ENCODE data around the gene ZNF503.

Gene ZNF503

DNA sequence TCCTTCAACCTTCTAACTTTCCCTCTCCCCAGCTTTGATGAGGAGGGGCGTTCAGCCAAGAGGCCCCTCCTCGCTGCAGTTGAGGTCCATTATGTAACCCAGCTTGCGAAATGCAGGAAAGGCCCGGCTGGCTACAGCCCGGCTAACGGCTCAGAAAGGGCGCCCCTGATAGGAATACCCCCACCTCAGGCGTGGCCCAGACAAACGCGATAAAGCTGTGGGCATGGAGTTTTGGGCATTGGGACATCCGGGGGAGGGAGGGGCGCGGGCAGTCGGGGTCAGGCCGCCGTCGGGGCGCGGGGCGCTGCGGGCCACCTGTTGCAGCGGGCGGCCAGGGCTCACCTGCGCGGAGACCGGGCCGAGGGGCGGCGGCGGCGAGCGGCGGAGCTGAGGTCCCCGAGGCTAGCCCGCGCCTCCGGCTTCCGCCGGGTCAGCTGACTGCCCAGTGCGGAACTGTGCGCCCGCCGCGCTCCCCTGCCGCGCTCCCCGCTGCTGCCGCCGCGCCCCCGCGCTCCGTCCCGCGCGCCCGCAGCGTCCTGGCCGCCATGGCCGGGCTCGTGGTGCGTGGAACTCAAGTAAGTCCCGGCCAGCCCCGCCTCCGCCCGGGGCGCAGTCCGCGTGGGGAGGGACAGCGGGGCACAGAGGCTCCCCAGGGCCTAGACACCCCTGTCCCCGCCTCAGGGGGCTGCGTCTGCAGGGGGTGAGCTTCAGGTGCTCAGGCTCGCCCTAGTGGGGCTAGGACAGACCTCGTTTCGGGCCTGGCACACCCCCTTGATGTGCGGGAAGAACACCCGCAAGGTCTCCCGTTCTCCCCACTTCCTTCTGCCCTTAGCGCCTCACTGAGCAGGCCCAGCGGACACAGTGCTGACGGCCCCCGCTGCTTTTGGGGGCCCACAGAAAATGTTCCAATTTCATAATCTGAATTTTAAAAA is 29.9 kb upstream of the ZNF503 start, which contains the start of gene LRMDA:
LRMDA (plus strand) TSS at position 445 of the 932 bp plus-strand sequence.
- DNase-seq = no peak

DNA sequence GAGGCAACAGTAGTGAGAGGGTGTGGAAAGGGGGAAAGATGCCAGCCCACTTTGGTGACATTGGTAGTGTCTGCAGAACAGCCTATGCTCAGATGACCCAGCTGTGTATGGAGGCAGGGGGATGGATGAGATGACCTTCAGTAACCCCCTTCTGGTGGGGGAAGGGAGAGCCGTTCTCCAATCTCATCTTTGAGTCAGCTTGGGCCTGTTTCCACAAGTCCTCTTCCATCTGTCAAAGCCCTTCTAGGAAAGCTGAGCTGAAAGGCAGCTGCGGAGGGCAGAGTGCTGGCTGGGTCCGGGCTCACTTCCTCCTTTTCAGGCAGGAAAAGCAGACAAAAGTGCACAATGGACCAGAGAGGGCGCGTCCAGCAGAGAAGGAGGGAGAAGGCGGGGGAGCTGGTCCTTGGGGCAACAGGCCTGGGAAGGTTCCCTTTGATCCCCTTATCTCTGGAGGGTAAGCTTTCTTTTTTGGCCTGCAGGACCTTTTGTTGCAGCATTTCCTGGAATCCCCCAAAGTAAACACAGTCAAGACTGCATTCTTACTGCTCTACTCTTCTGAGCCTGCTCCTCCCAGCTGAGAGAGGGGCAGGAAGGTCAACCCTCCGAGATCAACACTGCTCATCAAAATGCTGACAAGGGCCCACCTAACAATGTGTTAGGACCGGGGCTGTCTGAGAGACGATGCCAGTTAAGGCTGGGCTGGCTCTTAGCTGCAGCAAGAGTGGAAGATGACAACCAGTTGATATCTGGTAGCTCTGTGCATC is 28.6 kb upstream of the ZNF503 start:
- DNase-seq = peak; percentile 84

DNA sequence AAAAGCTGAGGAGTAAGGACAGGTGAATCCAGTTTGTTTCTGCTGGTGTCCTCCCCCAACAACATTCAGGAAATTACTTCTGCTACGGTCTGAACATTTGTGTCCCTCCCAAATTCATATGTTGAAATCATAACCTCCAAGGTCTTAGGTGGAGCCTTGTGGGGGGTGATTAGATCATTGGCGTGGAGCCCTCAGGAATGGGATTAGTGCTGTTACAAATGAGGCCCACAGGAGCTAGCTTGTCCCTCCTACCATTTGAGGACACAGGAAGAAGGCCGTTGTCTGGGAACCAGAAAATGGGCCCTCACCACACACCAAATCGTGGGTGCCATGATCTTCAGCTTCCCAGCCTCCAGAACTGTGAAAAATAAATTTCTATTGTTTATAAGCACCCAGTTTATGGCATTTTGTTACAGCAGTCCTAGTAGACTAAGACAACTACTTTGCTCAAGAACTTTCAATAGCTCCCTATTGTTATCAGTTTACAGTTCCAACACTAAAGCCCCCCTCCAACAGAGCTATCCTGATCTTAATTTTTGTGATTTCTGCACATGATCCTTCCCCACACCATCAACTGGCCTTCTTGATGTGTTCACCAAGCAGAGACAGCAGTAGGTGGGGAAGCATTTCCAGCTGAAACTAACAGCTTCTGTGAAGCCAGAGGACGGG is 27.7 kb upstream of the ZNF503 start:
- no peak for DNase-seq

DNA sequence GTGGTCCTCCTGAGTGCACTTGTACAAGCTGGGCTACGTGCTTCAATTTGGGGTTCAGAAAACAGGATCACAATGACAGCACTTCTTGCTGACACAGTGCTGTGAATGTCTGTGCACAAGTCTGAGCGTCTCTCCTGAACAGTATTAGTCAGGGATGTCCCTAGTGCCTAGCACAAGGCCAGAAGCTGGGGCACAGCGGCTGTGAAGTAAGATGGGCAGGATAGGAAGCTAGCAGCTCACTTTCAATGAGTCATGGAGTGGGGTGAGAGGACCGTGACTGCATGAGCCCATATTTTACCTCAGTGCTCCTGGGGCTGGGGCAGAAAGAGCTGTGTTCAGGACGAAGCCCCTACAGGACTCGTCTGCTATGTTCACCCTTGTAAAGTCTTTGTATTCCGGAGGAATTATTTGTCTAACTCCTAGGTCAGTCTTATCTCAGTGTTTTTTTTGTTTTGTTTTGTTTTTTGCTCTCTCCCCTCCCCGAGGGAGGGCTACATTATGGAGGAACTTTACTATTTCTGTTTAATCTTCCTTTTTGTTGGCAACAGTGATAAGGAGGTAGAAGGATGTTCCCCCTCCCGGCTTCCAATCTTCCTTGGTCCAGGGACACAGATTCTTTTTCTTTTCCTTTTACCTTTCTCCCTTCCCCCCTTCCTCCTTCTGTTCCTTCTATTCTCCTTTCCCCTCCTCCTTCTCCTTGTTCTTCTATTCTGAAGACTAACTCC is 27.0 kb upstream of the ZNF503 start:
- no peak for DNase-seq

DNA sequence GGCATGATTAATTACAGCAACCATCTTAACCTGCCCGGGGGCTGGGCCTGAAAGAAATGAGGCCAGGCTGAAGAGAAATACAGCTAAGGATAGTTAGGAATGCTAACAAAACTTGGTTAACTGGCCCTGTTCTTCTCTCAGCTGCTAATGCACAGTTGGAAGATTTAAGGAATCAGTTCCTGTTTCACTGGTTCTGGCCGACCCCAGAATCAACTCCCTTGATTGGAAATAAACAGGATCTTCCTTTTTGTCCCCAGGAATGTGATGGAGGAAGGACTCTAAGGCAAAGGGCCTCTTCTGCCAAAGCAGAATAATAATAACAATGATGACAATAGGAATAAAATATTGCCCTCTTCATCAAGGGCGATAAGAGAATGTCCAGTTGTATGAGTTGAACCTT is 26.4 kb upstream of the ZNF503 start:
- no peak for DNase-seq

DNA sequence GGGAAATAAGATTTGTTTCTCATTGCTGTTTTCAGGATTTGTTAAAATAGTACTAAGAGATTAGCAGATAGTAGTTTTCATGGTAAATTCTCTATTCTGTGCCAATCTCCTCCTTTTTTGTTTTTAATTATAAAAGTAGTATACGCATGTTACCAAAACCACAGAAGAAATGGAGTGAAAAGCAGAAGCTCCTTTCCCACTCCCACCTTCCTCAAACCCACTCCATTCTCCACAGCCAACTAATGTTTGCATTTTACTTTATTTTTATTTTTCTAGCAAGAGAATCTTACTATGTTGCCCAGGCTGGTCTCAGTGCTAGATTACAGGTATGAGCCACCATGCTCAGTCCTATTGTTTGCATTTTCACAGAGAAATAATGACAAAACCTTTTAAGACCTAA is 25.3 kb upstream of the ZNF503 start:
- DNase-seq = no peak

DNA sequence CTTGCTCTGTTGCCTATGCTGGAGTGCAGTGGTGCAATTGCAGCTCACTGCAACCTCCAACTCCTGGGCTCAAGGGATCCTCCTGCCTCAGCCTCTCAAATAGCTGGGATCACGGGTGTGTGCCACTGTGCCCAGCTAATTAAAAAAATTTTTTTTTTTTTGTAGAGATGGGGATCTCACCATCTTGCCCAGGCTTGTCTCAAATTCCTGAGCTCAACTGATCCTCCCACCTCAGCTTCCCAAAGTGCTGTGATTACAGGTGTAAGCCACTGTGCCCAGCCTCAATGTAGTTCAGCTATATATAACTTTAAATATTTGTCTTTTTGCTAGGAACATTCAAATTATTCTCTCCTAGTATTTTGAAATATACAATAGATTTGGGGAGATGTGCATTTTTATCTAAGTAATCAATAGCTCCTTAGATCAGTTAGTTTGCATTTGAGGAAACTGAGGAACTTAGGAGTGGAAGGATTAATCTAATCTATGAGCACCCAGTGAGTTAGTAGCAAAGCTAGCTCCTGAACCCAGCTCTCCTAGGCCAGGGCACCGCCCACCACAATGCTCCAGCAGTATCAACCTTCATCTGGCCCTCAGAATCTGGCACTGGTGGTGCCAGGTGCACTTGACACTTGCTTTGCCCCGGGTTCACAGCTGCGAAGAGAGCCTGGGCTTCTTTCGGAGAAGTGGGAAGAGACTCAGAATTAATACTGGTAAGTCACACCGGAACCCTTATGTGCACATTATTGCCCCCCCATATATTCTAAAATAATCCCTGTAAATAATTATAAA is 23.9 kb upstream of the ZNF503 start:
- DNase-seq = no peak

DNA sequence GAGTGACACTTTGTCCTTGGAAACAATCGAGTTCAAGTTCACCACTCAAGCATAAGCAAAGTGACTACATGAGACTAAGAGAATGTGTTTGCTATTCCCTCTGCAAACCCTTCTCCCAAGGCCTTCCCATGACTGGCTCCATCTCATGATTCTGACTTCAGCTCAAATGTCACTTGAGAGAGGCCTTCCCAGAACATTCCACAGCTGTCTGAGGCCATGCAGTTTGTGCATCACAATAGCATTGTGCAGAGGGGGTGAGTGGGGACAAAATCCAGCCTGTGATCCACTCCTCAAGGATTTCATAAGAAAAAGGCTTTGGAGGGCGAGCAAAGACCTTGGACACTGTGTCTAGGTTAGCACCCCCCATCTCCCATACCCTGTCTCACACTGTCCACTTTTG is 23.0 kb upstream of the ZNF503 start:
- DNase-seq = no peak

DNA sequence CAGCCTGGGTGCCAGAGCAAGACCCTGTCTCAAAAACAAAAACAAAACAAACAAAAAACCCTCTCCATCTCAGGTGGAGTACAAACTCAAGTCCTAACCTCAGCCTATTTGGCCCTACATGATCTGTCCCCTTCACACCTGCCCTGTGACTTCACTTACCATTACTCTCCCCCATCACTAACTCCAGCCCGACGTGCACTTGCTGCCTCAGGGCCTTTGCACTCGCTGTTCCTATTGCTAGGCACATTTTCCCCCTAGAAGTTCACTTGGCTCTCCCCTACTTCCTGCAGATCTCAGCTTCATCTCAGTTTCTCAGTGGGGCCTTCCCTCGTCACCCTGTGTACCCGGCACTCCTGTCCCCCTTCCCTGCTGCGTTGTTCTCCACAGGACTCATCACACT is 21.3 kb upstream of the ZNF503 start:
- DNase-seq = no peak

DNA sequence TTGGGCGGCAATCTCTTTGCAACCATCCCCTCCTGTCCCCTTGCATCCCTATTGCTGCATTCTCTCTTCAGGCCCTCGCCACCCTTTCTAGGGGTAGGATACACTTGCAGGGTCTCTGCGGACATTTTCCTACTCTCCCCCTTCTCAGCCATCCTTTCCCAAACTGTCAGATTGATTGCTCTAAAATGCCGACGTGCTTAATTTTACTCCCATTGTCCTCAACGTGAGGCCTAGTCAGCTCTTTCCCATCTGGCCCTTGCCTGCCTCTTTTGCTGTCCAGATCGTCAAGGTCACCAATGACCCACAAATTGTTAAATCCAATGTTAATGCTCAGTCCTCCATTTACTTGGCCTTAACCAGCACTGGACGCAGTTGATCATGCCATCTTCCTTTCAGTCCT is 17.1 kb upstream of the ZNF503 start:
- no peak for DNase-seq

DNA sequence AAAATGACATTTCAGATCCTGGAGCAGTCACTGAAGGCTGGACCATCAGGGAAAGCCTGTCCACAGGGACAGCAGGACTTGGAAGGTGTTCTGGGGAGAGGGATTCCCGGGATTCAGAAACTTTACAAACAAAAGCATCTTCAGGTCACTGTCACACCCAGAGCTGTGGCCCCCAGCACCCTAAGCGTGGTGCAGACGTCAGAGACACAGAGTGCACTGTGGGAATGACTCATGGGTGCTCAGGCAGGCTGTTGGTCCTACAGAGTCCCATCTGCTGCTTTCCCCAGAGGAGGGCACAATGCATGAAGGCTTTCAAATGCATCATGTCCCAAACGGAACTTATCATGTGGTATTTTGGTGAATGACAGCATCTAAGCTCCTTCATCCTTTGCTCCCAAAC is 16.7 kb upstream of the ZNF503 start:
- DNase-seq = no peak

DNA sequence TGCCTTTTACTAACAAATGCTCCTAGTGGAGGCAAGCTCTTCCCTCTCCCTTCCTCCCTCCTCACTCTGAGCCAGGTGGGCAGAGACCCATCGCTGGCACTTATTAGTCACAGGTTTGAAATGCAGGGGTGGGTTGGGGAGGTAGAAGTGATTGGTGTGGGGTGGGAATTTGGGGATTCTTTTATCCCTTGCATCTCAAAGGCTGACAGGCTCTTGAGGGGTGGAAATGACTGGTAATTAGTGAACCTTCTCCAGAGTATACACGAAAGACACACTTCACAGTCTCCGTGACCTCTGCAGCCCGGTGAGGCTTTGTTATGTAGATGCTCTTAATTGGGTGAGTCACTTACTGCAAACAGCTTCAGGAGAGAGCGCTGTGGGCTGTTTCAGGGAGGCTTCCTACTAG is 16.0 kb upstream of the ZNF503 start:
- DNase-seq = no peak

DNA sequence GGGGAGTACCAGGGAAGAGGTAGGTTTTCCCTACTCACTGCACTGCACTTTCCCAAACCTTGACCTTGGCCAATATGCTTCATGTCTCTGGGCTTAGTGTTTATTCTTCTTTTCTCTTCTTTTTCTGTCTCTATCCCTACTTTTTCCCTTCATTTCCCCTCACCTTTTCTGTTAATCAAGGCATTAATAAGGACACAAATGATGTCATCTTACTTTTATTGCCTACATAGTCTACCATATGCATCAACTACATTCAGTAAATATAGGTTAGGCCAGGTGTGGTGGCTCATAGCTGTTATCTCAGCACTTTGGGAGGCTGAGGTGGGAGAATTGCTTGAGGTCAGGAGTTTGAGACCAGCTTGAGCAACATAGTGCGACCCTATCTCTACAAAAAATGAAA is 13.0 kb upstream of the ZNF503 start:
- DNase-seq = no peak

DNA sequence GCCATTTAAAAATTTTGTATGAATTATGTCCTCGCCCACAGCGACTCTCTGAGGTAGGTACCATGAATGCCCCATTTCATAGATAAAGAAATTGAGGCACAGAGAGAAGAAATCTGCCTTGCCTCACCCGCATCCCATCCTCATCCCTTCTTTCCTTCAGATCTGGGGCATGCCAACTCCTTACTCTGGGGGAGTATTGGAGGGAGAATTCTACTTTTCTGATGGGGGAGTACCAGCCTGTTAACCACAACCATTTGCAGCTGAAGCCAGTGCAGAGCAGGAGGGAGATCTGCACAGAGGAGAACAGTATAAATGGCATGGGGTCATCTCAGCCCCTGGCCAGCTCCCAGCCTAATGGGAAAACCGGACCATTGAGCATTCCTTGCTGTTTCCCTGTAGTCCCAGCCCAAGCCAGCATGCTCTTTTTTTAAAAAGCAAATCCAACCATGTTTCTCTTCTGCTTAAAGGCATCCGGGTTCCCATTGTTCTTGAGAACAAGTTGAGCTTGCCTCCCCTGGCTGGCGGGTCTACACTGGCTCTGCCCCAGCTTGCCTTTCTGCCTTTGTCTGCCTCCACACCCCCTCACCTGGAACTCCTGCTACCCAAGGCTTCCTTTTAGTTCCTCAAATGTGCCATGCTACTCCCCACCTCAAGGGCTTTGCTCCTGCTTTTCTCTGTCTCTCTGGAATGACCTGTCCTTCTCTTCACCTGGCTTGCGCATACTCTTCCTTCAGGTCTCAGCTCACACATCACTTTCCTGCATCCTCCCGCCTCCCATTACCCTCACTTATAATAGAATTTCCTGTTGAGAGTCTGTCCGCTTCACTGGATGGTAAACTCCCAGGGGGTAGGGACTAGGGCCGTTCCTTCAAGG is 8.8 kb upstream of the ZNF503 start:
- no peak for DNase-seq

DNA sequence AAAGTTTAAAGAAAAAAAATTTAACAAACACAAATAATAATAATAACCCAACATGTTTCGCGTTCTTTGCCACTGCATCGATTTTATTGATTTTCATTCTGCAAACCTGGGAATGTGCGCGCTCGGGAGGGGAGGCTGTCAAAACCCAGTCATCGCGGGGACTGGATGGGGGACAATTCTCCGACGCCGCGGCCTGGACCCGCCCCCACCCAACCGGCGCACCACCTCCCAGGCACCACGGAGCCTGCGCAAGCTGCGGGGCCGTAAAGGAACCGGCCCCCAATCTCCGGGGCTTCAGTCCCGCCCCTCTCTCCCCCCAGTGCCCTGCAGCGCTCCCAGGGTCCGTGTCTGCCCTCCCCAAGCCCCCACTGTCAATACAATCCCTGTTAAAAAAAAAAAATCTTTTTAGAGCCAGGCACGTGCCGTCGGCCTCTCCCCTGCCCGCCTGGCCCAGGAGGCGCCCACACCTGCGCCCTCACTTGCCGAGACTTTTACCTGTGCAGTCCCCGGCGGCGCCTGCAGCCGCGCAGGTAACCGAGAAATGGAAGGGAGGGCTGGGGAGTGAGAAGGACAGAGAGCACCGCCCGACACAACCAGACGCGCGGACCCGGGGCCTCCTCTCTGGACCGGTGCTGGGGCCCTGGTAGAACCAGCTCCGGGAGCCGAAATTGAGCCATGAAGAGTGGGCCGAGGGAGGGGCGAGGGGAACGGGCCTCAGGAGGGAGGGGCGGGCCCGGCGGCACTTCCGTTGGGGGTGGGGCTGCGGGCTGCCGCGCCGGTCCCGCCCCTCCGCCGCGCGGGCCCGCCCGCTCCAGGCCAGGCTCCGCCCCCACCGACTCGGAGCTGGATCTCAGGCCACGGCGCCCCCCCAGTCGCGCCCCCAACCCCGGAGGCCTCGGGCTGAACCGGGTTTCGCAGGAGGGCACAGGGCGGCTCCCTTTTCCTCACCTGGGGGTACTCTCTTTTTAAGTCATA is 7.6 kb upstream of the ZNF503 start:
- DNase-seq = peak; percentile 73

DNA sequence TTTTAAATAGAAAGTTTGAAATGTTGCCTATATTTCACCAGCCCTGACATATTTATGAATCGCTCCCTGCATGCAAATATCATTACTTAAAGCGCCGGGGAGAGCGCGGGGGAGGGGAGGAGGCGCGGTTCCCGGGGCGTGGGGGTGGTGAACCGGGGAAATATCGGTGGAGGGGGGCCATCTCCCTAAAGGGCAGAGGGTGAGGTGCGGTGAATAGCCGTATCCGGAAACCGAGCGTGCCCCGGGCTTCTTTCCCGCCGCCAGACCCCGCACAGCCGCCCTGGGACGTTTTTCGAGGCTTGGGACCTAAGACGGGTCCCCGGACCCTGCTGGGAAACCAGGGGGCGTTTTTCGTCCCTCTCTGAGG is 6.9 kb upstream of the ZNF503 start:
- DNase-seq = no peak

DNA sequence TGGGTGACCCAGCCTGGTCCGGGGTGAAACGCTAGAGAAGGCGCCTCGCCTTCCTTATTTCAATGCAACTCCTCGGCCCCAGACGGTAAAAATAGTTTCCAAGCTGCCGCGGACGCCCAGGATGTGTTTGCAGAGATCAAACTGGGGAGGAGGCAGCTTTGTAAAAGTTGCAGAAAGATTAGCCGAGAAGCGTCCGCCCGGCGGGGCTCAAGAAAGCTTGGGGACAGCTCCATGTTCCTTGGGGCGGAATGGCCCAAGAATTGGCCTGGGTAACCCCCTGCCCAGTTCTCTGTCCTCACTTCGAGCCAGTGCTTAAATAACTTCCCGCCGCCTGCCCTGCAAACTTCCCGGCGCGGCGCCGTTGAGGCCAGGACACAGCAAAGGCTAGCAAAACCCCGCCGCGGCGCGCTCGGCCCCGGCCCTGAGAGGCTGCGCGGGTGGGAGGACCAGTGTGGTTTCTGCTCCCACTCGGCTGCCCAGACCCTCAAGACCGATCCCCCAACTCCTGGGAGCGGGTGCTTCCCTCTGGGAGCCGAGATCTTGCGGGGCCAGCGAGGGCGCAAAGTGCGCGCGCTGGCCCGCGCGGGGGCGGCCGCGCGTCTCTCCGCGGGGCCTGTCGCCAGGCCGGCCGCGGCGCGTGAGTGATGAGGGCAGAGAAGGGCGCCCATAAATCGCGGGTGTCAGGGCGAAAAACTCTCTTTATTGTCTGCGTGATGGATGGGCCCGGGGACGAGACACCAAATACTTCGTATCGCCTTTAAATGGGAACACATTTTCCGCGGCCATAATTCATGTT is 6.3 kb upstream of the ZNF503 start:
- DNase-seq = no peak

DNA sequence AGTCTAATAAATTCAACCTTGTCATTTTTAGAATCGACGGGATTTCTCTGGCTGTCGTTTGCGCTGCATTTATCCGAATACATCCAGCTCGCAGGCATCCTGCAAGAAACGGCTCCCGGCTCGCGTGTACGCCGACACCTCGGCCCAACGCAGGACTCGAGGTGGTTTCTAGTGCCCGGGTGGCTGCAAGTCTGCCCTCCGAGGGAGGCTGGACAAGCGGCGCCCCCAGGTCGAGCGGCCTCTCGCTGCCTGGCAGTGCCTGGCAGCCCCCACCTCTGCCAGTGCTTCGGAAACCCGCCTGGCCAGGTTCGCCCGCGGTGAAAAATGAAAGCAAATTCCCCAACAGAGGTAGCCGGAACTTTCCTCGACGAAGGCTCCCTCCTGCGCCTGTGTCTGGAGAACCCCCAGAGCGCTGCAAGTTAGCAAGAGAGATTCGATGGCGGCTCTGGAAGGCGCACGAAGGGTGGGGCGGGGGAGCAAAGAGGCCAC is 5.7 kb upstream of the ZNF503 start:
- DNase-seq = no peak

Measured in NCI-H2171 treated with DMSO at 0.1 percent for 48 hours (cell line).